IPS-NIHi7 (cell line): ENCODE results near the gene RERE.
A peak's percentile ranks its signal among the peaks of the same experiment; 100 is the strongest.

Experiments used
- DNase-seq: peaks from one replicate; pipeline ENCODE4 v3.0.0; 2012; ENCODE audit warnings: mixed read lengths; ENCODE audit errors: extremely low spot score

Gene RERE

DNA sequence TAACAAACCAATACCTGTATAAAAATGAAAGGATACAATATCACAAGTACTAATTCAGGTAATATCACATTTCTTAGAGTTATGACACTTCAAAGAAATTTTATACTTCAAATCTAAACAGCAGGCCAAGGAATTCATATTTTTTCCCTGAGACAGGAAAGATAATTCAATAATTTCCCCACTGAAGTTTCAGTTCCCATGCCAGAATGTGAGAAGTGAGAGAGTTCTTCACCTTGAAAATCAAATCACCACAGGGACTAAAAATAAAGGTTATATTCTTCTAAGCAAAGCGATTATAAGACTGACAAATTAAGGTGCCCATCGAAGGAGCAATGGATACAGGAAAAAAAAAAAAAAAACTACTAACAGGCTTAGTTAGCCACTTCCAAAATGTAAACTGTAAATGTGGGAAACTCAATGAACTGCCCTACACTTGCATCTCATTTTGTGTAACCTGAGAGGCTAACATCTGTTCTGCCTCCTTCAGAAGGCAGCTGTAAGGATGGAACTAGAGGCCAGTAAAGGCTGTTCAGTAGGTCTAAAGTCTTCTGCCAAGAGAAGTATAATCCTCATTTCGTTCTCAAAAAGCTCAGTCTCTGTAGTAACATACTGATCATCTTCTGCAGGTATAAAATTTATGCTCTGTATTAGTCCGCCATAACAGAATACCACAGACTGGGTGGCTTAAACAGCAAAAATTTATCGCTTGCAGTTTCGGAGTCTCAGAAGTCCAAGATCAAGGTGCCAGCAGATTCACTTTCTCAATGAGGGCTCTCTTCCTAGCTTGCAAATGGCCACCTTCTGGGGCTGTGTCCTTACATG, 127.8 kb downstream of the RERE start:
- no peak for DNase-seq

DNA sequence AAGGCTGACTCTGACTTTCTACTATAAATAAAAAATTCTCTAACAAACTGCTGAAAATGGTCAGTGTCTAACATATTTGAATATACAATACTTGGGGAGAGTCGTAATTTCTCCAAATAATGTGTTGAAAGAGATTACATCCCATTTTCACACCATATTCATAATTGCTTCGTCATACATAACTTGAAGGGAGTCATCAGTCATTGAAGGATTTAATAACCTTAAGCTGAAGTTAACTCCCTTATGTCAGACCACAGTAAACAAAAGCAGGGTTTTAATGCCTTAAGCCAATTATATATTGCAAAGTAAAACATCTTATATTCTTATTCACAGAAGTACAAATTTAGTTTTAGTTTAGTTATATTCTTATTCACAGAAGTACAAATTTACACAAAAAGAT, 129.9 kb downstream of the RERE start:
- no peak for DNase-seq

DNA sequence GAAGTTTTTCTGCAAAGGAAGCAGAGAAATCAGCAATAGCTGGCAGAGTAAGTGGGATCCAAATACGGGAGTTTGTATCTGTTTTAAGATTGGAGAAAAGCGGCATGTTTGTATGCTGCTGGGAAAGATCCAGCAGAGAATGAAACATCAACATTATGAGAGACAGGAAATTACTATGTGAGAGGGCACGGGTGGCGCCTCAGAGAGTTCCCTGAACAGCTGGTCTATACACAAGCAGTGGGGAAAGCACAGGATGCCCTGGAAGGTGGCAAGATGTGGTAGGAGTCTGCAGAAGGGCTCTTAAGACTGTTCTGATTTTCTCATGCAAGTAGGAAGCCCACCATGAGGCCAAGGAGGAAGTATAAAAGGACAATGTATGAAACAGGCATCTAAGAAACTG, 130.4 kb downstream of the RERE start:
- DNase-seq = no peak

DNA sequence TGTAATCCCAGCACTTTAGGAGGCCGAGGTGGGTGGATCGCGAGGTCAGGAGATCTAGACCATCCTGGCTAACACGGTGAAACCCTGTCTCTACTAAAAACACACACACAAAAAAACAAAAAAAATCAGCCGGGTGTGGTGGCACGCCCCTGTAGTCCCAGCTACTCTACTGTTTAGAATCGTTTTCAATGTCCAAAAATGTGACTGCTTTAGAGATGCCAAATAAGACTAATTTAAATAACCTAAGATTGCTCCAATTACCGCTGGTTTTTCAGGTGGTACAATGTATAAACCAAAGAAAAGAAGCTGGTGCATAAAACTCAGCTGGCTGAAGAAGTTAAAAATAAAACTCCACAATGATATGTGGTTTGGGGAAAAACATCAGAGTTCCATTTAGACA, 132.0 kb downstream of the RERE start:
- DNase-seq = no peak

DNA sequence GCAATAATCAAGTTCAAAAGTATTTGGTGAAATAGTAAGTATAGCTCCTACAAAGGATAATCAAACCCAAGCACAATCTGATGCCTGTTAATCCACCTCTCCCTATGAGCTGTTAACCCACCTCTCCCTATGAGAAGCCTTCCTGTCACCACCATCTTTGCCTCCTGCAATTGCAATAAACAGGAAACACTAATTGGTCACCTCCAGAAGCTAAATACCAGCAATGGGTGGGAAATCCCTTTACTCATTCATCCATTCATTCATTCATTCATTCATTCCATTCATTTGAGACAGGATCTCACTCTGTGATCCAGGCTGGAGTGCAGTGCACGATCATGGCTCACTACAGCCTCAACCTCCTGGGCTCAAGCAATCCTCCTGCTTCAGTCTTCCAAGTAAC, 132.8 kb downstream of the RERE start:
- no peak for DNase-seq

DNA sequence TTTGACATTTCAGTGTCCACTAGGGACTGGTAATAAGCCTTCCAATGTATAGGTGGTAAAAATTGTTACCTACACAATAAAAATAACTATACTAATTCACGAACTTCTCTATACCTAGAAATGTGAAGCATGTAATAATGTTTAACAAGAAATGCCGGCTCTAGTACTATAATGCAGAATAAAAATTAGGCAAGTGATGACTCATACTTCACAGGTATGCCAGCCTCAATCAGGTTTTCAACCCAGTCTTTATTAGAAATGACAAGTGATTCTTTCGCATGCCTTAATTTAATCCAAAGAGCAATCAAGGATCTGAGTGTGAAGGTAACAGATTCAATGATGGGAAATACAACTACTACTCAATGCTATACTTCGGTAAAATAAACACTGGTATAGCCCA, 134.9 kb downstream of the RERE start:
- DNase-seq = no peak

DNA sequence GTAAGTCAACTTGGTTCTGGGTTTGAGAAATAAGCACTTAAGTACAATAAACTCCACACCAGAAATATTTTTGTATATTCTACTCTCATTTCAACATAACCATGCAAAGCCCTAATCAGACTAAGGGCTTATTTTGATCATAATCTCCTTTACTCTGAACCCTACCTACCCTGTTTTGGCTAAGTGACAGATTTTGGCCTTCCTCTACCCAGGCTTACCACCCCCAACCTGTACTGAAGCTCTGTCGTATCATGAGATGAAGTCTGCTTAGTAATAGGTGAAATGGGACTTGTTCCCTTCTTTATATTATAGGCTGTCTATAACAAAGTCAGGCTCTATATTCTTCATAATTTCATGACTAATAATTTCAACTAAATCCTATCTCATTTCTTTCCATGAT, 135.5 kb downstream of the RERE start:
- DNase-seq = no peak

DNA sequence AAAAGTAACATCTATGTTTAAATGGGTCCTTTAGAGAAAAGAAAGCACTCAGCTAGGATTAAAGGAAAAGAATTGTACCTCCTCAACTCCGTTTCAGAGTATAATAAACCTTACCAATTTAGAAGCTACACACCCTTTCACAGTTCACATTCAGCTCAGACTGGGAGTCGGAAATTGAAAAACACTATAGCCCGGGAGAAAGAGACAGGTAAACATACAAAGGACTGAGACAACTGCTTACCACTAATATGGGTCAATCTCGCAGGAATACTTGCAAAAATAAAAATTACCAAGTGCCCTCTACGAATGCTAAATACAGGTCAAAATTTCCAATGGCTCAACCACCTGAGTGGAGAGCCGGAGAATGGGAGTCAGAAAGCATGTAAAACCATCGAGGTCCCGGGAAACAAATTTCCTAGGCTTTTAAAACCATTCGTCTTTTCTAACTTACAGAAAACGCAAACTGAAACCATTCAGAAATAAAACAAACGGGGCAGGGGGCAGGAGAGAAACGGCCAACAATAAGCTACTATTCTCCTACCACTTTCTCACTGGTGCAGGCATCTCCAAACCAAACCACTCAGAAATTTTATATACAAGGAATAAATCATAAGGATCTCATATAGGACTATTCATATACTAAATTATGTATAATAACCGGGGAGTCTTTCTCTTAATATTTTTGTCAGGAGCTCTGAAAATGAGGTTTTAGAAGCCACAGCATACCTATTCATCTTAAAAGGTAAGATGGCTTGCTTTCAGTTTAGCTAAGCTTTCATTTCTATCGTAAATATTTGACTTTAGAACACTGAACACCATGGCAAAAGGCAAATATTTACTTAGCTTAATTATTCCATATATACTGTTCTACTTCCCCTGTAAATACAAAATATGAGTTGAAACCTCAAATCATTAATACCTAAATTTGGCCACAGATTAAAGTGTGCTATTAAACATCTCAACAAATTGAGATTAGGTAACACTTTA, 136.5 kb downstream of the RERE start:
- no peak for DNase-seq

DNA sequence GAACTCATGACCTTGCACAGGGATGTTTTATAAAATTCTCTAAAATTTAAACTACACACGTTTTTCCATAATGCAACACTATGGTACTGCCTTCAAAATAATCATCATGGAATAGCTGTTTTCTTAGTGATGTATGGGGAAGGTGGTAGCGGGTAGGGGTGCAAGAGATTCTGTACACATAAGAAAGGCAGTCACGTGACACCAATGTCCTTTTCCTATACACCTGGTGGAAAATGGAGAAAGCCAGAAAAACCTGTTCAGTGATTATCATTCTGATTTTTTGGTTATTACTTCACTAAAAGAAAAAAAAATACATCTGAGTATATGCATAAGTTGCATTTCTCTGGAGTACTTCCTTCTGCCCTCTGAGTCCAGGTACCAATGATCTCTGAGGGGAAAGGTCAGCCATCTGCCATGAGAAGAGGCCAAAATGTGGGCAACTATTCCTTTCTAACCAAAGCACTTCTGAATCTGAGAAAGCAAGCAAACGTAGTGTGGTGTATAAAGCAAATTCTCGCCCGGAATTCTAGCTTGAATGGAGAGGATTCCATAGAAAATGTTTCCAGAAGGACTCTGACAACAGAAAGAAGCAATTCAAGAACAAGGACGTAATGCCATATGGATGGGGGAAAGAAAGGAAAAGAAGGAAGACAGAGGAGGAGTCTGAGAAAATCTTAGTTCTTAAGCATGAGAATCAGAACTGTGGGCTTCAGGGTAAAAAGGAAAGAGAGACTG, 137.3 kb downstream of the RERE start:
- no peak for DNase-seq

DNA sequence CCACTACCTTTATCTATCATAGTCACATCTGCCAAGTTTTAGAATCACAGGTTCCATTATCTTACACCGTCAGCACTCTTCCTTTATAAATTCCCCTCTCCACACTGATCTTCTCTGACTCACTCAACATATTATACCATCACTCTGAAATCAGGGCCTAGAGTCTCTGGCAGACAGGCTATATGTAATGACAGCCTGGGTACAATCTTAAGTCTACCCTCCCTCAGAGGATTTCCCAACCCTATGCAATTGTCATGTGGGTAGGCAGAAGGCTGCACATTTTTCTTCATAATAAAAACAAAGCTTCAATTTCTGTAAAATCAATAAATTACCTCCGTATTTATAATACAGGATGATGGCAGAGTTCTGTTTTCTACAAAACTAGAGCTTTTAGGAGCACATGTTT, 138.0 kb downstream of the RERE start:
- no peak for DNase-seq

DNA sequence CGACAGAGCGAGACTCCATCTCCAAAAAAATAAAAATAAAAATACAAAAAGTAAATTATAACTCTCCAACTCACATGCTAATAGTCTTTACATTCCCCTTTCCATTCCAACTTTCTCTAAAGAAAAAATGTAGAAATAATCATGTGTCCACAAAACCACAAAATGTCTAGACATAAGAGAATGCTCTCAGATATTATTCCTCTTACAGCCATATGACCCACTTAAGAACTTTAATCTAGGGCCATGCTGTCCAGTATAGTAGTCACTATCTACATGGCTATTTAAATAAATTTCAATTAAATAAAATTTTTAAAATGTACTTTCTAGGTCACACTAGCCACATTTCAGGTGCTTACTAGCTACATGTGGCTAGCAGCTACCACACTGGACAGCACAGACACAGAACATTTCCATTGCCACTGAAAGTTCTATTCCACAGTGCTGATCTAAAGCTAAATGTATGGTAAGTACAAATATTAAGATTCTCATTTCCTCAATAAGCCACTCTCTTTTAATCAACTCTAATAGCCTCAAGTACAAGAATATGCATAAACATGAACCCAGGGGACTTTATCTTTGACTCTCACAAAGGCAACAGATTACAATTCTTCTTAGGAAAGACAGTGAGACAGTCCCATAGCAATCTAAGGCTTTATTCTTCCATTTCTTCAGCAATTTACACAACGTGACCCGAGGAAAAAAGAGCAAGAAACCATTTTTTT, 138.6 kb downstream of the RERE start:
- no peak for DNase-seq

DNA sequence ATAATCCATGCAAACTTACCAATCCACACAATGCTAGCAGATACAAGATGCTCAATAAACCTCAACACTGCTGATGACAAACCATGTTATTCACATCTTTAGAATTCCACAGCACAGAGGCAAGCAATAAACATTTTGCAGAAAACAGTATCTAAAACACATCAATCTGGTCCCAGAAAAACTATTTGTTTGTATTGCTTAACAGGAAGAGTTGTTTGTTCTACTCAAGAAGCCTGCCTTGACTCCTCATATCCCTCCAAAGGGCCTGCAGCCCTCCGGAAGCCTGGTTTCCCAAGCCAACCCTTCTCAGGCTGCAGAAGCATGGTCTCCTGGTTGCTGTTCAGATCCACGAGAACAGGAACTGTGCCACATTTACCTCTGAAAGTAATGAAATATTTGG, 139.7 kb downstream of the RERE start:
- DNase-seq = no peak

DNA sequence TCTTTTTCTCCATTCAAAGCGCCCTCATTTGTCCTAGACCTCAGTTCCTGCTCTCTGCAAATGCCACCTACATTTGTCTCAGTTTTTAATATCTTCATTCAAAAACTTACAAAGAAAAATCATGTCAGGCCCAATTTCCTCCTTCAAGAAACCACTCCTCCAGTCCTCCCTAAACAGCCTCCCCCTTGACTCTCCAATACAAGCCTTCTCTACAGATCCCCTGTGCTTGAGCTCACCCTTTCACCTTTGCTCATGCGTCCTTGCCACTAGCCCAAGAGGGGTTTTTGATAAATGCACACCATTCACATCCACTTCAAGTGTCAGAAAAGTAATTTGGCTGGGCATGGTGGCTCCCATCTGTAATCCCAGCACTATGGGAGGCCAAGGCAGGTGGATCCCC, 140.6 kb downstream of the RERE start:
- DNase-seq = no peak

DNA sequence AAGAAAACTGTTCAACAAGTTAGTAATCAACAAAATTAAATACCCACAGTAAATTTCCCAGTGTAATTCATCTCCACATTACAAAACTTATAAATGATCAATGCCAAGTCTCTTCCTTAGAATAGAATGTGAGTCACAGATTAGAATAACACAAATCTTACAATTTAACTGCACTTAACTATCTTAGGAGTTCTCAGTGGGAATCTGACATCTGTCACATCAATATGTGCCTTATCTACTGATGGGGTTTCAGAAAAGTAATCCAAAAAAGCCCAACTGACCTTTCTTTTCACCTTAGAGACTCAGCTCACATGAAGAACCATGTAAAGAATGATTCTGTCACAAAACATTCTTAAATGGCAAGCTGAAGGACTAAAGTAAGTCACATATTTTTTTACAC, 141.4 kb downstream of the RERE start:
- DNase-seq = no peak

DNA sequence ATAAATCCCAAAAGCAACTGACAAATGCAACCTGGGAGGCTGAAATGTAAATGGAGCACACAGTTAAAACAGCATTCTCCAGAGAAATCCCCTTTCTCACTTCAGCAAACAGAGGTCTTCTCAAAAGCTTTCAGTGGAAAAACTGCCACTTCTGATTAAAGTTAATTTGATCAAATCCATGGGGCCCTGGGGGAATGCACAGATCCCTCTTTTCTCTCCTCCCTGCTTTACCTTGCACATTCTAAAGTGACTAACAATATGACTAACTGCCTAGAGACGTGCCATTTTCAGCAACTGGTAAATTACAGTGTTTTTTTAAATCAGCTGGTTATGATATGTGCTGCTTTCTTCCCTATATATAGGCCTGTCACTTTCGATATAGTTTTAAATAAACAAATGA, 142.5 kb downstream of the RERE start:
- DNase-seq = no peak

DNA sequence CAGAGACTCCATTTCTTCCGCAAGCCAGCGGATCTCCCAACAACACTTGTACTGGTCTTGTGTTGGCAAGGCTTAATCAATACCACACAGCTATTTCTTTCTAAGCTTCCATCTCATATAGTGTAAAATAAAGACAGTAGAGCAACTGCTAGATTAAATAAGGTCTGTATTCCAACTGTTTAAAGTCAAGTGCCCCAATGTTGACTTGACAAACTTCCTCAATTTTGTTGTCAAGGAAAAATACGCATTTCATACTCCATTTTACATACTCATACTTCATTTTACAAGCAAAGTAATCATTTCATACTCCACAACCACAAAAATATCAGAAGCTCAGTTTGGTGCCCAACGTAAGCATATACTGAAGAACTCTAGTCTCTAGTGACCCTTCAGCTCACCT, 143.0 kb downstream of the RERE start:
- DNase-seq = no peak

DNA sequence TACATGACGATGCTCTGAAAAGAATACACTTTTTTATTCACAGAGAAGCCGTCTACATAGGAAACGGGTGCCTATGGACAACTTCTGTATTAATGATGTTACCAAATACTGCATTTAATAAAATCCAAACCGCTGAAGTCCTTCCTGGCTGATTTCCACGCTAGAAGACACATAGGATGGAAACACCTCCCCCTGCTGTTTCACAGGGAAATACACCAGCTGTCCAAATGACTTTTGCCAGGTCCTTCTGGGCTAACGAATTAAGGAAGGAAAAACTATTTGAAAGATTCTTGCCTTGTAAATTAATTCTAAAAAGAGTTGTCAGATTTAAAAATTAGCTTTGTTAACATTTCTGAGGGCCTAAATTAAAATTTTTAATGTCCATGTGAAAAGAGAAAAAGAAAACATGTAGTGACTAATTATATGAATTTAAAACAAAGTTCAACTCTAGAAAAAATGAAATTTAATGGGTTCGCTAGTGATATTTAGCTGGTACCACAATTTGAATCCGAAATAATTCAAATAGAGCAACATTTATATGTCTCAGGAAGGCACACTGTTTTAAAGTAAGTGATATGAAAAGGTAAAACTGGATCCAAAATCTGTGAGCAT, 146.0 kb downstream of the RERE start:
- DNase-seq = peak; percentile 73

DNA sequence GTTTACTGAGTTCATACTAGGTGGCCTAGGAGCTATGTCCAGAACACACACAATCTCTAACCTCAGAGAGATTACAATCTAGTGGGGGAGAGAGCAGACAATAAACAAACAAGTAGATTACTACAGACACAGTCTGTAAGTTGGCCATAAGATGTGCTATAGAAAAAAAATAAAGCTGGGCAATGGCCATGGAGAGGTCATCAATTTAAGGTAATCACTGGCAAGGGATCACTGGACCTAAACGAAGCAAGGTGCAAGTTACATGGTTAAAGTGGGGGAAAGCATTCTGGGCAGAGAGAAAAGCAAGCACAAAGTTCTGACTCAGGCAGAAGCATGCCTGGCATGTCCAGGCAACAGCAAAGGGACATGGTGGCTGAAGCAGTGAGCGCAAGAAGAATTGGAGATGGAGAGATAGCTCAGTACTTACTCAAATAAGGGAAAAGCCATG, 147.0 kb downstream of the RERE start:
- no peak for DNase-seq

DNA sequence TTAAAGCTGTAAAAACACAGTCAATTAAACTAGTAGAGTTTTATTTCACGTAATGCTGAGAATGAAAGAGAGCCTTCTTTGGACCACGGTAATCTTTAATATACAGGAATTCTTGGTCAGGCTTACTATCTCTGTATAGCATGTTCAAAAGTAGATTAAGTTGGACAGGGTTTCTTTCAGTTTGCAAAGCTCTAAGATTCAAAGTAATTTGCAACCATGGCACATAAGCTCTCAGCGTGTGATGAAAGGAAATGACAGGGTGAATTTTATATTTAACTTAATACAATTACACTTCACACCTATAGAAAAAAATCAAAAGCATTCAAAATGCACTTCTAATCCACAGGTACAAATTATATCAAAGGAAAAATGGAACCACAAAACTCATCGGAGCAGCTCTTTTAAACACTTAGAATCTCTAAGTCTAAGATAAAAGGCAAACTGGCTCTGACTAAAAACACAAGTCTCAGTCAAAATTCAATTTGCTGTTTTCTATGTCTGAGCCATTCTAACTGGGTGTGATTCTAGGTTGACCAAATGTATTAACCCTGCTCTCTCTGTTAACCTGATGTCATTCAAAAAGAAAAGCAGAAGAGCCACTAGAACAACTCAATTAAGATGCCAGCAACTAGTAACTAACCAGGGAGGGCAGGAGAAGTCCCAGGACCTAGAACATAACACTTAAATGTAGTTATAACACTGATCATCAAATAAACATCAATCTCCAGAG, 147.7 kb downstream of the RERE start:
- DNase-seq = no peak

DNA sequence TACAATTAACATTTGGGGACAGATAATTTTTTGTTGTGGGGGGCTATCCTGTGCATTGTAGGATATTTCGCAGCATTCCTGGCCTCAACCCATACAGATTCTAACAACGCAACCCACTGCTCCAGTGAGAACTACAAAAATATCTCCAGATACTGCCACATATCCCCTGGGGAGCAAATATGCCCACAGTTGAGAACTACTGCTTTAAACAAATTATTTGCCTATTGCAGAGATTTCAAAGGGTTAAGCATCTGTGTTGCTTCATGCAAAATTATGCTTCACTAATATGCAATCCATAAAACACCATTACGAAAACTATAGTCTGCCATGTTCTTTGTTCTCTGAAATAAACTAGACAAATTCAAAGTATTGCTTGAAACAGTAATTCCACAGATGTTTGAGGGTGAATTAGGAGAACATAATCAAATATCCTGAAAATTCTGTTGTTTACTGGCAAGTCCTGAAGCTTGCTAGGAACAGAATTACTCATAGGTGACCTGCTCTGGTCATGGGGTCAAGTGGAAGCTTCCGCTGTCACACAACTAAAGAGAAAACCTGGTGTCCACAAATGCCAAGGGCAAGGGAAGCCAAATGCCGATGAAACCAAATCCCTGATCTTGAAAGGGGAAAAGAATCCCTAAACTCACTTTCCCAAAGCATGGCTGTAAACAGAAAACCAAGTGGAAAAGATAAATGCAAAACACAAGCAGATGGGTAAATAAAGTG, 149.4 kb downstream of the RERE start:
- DNase-seq = no peak
